Ectodermal cell (in vitro differentiated cells): ENCODE results near the gene STK32C.

Source experiments
- H3K27ac ChIP-seq: 2 replicates; pipeline ENCODE4 v1.7.0; 2013; ENCODE audit warnings: mild to moderate bottlenecking, low read depth, low read length; ENCODE audit not compliant: insufficient read depth, poor library complexity, severe bottlenecking
- H3K27me3 ChIP-seq: 2 replicates; pipeline ENCODE4 v1.7.0; 2013; ENCODE audit warnings: mild to moderate bottlenecking, low read length; ENCODE audit not compliant: insufficient read depth, control insufficient read depth, poor library complexity, severe bottlenecking
- H3K36me3 ChIP-seq: one replicate; pipeline ENCODE4 v1.7.0; 2013; ENCODE audit warnings: low read length; ENCODE audit not compliant: control insufficient read depth, insufficient read depth
- H3K4me1 ChIP-seq: one replicate; pipeline ENCODE4 v1.7.0; 2013; ENCODE audit warnings: low read length; ENCODE audit not compliant: control insufficient read depth, insufficient read depth
- H3K4me3 ChIP-seq: 2 replicates; pipeline ENCODE4 v1.7.0; 2013; ENCODE audit warnings: low read depth, low read length, control low read depth; ENCODE audit not compliant: insufficient read depth
- H3K9me3 ChIP-seq: 2 replicates; pipeline ENCODE4 v1.7.0; 2013; ENCODE audit warnings: mild to moderate bottlenecking, low read length, moderate library complexity; ENCODE audit not compliant: control insufficient read depth
- WGBS, 2 experiments: methylation state at CpG; one replicate each; pipeline ENCODE4 v1.1.7; 2013; ENCODE audit warnings: missing lambda C conversion rate in 2 of 2; 5-methylcytosine and 5-hydroxymethylcytosine counted together

Gene STK32C

DNA sequence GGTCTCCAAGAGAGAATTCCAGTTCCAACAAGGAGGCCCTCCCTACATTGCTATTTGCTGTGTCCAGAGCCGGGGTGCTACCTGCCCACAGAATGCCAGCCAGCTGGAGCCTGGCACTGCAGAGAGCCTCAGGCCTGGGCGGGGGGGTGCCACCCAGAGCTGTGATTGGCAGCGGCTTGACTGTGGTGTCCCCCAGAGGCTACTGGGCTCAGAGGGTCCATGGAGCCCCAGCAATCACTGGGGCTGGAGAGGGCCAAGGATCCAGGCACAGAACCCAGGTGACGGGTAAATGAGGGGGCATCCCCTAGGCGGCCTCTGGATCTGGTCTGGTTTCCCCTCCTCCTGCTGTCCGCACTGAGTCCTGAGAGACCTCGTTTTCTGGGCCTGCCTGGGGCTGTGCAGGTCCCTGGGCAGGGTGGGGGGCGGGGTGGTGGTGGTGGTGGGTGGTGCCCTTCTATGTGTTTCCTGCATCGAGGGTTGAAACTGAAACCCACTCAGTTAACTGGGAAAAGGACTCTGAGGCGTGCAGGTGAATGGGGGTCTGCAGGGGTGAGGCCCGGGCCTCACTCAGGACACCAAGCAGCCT, 108.4 kb downstream of the STK32C start:
- H3K27me3 ChIP-seq = no peaks in the 10 kb centered on the region
- H3K36me3 ChIP-seq = no peaks in the 10 kb centered on the region
- no peaks in the 10 kb centered on the region for H3K4me1 ChIP-seq
- no peak overlapping the region for H3K4me3 ChIP-seq
- no peak overlapping the region for H3K27ac ChIP-seq
- no peaks in the 10 kb centered on the region for H3K9me3 ChIP-seq
- 91 to 95% methylated on average over 11 of the region's 11 CpGs for WGBS, 2 experiments

DNA sequence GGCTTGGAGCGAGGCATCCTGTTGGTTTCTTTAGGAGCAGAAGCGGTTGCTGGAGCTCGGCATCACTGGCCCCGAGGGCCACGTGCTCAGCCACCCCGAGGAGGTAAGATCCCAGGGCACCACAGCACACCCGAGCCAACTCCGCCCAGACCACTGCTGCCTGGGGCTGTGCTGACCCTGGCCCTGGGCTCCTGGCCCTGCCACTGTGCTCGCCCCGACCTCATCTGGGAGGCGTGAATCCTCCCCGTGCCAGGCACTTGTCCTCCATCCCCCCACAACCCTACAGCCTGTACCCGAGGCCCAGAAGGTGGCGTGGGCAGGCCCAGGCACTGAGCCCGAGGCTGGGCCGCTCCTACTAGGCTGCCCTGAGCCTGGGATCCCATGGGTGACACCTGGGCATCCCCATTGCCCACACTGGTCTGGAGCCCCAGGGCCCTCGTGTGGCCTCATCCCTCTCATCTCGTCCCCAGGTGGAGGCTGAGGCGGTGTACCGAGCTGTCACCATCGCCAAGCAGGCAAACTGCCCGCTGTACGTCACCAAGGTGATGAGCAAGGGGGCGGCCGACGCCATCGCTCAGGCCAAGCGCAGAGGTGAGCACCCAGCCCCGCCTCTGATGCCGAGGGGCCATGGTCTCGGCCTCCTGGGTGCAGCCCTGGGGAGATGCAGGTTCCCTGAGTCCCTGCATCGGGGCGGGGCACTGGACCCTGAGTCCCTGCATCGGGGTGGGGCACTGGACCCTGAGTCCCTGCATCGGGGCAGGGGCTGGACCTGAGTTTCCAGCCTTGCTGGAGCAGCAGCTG, 109.2 kb downstream of the STK32C start:
- 94 to 96% methylated on average over 35 of the region's 35 CpGs for WGBS, 2 experiments

DNA sequence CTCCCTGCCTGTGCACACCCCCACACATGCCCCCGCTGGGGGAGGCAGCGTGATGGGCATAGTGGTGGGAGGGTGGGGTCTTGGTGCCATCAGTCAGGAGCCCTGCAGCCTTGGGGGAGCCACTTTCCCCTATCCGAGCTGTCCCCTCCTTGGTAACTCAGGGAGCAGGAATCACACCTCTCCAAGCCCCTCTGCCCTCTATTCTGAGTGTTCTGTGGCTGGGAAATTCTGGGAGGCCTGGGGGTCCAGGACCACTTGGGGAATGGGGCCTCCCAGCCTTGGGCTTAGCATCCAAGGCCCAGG, 109.7 kb downstream of the STK32C start:
- Histone ChIP-seq H3K9me3 (no peaks in the 10 kb centered on the region), H3K4me1 (no peaks in the 10 kb centered on the region), H3K27me3 (no peaks in the 10 kb centered on the region), H3K4me3 (no peak overlapping the region), H3K27ac (no peak overlapping the region), H3K36me3 (no peaks in the 10 kb centered on the region)
- 86 to 100% methylated on average over 3 of the region's 3 CpGs for WGBS, 2 experiments

More for the DNA sequence above, 109.2 kb downstream of the STK32C start:
- H3K4me3 ChIP-seq = no peak overlapping the region
- H3K27me3 ChIP-seq = no peaks in the 10 kb centered on the region
- H3K36me3 ChIP-seq = no peaks in the 10 kb centered on the region
- no peaks in the 10 kb centered on the region for H3K4me1 ChIP-seq
- no peaks in the 10 kb centered on the region for H3K9me3 ChIP-seq
- no peak overlapping the region for H3K27ac ChIP-seq

DNA sequence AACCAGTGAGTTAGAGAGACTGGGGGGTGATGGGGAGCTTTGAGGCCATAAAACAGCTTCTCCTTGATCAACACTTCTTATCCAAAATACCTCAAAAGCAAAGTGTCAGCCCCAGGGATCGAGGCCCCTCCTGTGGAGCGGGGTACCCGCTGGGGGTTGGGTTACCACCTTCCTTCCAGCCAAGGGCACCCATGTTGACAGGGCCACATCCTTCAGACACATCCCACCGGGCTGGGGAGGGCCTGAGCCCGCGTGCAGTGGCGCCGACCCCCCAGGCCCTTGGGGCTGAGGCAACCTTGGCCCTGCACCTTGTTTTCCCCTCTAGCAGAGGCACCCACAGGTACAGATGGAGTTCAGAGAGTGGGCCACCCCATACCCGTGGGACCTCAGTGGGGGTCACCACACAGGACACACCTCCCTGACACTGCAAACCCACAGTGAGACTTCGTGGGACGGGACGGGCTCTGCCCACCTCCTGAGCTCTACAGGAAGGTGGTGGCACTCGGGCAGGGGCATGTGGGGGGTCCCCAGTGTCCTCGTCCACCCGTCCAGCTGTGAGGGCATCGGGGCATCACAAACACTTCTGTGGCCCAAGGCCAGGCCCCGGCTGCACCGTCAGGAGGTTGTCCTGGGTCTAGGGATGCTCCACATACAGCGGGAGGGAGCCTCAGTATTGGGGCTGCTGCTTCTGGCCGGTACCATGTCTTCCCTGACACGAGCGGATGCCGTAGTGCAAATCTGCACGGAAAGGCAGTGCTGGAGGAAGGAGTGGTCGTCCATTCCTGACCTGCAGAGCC, 110.3 kb downstream of the STK32C start:
- Histone ChIP-seq H3K36me3 (no peaks in the 10 kb centered on the region), H3K9me3 (no peaks in the 10 kb centered on the region), H3K4me1 (no peaks in the 10 kb centered on the region), H3K27me3 (no peaks in the 10 kb centered on the region), H3K4me3 (no peak overlapping the region), H3K27ac (no peak overlapping the region)
- WGBS, 2 experiments = 89 to 90% methylated on average over 25 of the region's 25 CpGs

DNA sequence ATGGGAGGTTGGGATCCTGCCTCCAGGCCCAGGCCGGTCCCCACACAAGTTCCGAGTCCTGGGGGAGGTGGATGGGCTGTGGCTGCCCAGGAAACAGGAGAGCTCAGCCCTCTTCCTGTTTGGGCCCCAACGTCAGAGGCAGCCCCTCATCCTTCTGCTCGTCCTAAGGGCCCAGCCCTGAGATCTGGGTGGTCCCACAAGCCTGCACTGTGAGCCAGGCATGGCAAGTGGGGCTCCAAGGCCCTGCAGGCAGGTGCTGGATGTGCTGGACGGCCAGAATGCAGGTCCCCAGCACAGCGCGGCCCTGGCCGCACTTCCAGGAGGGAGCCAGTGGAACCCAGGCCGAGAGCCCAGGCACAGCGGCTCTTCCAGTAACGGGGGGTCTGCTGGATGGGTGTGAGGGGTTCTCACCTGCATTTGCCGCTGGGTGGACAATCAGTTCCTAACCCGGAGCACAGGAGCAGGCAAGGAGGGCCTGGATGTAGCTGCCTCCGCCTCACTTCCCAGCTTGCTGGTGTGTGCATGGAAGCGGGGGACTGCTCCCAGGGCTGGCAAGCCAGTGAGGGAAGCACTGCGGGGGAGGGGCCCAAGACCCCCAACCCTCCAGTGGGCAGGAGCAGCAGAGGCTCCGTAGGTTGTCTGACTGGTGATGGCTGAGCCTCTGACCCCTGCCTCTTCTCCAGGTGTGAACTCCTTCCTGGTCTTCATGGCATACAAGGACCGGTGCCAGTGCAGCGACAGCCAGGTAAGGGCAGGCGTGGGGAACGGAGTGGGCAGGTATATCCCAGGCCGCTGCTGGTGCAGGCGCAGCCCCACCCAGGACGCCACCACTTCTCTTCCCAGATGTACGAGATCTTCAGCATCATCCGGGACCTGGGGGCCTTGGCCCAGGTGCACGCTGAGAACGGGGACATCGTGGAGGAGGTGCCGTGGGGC, 111.3 kb downstream of the STK32C start:
- Histone ChIP-seq H3K27ac (no peak overlapping the region), H3K27me3 (no peaks in the 10 kb centered on the region), H3K9me3 (no peaks in the 10 kb centered on the region), H3K36me3 (no peaks in the 10 kb centered on the region), H3K4me1 (no peaks in the 10 kb centered on the region), H3K4me3 (no peak overlapping the region)
- WGBS, 2 experiments = 94 to 95% methylated on average over 30 of the region's 30 CpGs

DNA sequence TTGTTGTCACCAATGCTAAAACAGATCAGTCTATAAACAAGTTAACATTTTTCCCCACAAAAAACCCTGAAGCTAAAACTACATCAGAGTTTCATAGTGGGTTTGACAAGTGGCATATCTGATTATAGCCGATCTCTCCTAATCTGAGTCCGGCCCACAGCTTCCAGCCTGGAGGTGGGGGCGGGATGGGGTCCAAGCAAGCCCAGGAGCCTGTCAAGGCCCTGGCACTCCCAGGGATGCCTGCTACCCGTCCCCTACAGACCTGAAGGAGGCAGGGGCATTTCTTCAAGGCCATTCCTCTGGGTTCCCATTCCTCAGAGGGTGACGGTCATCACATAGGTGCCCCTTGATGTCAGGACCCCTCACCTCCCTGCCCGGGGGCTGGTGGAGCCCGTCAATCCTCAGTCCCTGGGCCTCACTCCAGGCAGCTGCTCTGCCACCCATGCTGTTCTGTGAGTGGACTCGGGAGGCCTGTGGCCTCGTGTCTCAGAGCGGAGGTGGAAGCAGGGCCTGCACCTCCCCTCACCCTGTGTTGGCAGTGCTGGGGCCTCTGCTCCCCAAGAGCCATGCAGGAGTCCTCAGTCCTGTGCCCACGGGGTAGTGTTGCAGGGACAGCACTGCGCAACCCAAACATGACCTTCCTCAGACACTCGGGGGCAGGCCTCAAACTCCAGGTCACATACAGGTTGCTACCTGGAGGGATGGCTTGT, 112.2 kb downstream of the STK32C start:
- H3K9me3 ChIP-seq = no peaks in the 10 kb centered on the region
- H3K36me3 ChIP-seq = no peaks in the 10 kb centered on the region
- H3K4me1 ChIP-seq = no peaks in the 10 kb centered on the region
- 92 to 93% methylated on average over 13 of the region's 13 CpGs for WGBS, 2 experiments
- H3K27me3 ChIP-seq = no peaks in the 10 kb centered on the region
- H3K27ac ChIP-seq = no peak overlapping the region
- no peak overlapping the region for H3K4me3 ChIP-seq

DNA sequence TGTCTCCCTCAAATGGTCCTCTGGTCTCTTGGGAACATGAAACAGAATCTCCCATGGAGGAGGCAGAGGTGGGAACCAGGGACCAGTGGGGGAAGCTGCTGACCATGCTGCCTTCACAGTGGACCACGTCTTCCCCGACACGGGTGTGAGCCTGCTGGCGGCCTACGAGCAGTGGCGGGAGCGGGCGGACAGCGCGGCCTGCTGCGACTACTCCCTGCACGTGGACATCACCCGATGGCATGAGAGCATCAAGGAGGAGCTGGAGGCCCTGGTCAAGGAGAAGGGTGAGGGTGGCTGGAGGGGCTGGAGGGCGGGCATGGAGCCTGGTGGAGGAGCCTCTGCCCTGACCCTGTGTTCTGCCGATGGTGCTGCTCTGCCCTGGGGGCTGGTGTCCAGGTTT, 113.0 kb downstream of the STK32C start:
- no peaks in the 10 kb centered on the region for H3K36me3 ChIP-seq
- WGBS, 2 experiments = 93 to 96% methylated on average over 15 of the region's 15 CpGs

DNA sequence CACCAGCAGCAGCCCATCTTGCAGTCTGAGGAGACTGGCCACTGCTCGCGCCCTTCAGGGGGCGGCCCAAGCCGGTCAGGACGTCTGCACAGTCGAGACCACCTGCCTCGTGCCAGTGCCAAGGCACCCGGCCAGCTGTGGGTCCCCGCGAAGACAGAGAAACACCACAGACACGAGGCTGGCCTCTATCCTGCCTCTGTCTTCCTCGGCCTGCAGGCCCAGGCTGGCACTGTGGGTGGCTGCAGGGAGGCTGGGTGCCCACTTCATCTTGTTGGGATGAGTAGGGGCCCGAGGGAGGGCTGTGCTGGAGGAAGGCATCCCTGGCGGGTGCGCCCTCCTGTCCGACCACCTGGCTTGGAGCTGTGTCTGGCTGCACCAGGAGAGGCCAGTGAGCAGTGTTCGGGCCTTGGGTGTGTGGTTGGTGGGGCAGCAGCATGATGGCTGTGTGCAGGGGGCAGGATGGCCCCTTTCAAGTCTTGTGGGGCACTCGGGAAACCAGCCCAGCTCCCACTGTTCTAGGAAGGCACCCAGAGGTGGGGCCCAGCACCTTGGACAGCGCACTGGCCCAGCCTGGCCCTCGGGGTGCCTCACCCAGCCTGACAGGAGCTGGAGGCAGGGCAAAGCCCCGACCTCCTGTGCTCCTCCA, 113.7 kb downstream of the STK32C start:
- Histone ChIP-seq H3K4me1 (no peaks in the 10 kb centered on the region), H3K9me3 (no peaks in the 10 kb centered on the region), H3K27ac (no peak overlapping the region), H3K36me3 (no peaks in the 10 kb centered on the region), H3K27me3 (peaks cover 5% of the 10 kb centered on the region), H3K4me3 (no peak overlapping the region)
- WGBS, 2 experiments = 91 to 93% methylated on average over 21 of the region's 21 CpGs

More for the DNA sequence above, 113.0 kb downstream of the STK32C start:
- Histone ChIP-seq H3K9me3 (no peaks in the 10 kb centered on the region), H3K4me3 (no peak overlapping the region), H3K4me1 (no peaks in the 10 kb centered on the region), H3K27me3 (no peaks in the 10 kb centered on the region), H3K27ac (no peak overlapping the region)

DNA sequence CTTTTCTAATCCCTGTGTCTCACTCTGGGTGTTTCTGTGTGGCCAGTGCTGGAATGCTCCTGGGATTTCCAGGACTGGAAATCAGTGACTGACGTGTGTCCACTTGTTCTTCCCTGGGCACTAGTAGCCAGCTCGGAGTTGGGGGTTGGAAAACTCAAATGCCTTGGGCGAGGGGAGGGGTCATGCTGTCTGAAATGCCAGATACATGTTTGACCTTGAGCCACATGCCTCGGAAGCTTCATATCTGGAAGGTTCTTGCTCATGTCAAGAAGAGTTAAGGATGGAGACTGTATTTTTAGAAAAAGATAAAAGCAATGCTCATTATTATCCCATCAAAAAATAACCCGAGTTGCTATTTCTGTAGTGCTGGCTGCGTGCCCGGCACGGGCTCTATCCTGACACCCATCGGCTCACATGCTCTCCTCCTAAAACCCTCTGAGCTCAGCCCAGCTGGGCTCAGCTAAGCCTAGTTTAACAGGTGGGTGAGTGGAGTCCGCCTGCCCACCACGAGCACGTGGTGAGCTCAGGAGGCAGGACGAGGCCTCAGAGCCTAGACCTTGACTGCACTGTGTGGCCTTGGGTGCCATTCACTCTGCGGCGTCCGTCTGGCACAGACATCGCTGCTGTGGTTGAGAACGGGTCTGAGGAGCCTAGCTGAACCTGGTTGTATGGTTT, 114.6 kb downstream of the STK32C start:
- no peaks in the 10 kb centered on the region for H3K36me3 ChIP-seq
- H3K27ac ChIP-seq = no peak overlapping the region
- no peak overlapping the region for H3K4me3 ChIP-seq
- H3K9me3 ChIP-seq = no peaks in the 10 kb centered on the region
- 83 to 85% methylated on average over 18 of the region's 18 CpGs for WGBS, 2 experiments
- H3K27me3 ChIP-seq = peaks cover 14% of the 10 kb centered on the region
- no peaks in the 10 kb centered on the region for H3K4me1 ChIP-seq
